HG03565 (cell line): ENCODE measurements around the gene SPATA31E1.
"Not testable (repeated sequence)": the region's sequence is repeated elsewhere in the genome, so short reads cannot be mapped to it uniquely, and the experiment has no call there.

Source experiments
- ATAC-seq: cut with Tn5 transposase; IDR thresholded peaks from one replicate; pipeline ENCODE4 v1.9.1; 2021; ENCODE audit warnings: mild to moderate bottlenecking, moderate library complexity; ENCODE audit not compliant: unreplicated experiment

Gene SPATA31E1

GRCh38 chr9:87882627-87883026, at the start of gene SPATA31E1:
TSS of gene SPATA31E1 (plus strand) at chr9:87882877. CDS start at chr9:87882892, 15 bp downstream.
- no peak for ATAC-seq

GRCh38 chr9:87834357-87834756, 48.3 kb upstream of the SPATA31E1 start:
- no peak for ATAC-seq

GRCh38 chr9:87836536-87836935, 46.1 kb upstream of the SPATA31E1 start:
- ATAC-seq: no peak

GRCh38 chr9:87836951-87837705, 45.5 kb upstream of the SPATA31E1 start:
- ATAC-seq: no peak

- no peak for ATAC-seq
Observed at GRCh38 chr9:87840134-87840533, 42.5 kb upstream of the SPATA31E1 start.

- no peak for ATAC-seq
Observed at GRCh38 chr9:87842878-87843585, 39.6 kb upstream of the SPATA31E1 start.

- ATAC-seq: no peak
Observed at GRCh38 chr9:87844506-87844905, 38.2 kb upstream of the SPATA31E1 start.

GRCh38 chr9:87847817-87848216, 34.9 kb upstream of the SPATA31E1 start:
- not testable (repeated sequence) for ATAC-seq

GRCh38 chr9:87849144-87849758, 33.4 kb upstream of the SPATA31E1 start:
- no peak for ATAC-seq

GRCh38 chr9:87850391-87850790, 32.3 kb upstream of the SPATA31E1 start:
- no peak for ATAC-seq

GRCh38 chr9:87851186-87851585, 31.5 kb upstream of the SPATA31E1 start:
- not testable (repeated sequence) for ATAC-seq

- no peak for ATAC-seq
Observed at GRCh38 chr9:87853302-87853701, 29.4 kb upstream of the SPATA31E1 start.

GRCh38 chr9:87853876-87854579, 28.6 kb upstream of the SPATA31E1 start:
- ATAC-seq: no peak

- ATAC-seq: no peak
Observed at GRCh38 chr9:87854580-87854955, 28.1 kb upstream of the SPATA31E1 start.

GRCh38 chr9:87855061-87855460, 27.6 kb upstream of the SPATA31E1 start:
- no peak for ATAC-seq

- ATAC-seq: no peak
Observed at GRCh38 chr9:87857141-87857947, 25.3 kb upstream of the SPATA31E1 start.

GRCh38 chr9:87857948-87858335, 24.7 kb upstream of the SPATA31E1 start:
- ATAC-seq: no peak

- ATAC-seq: no peak
Observed at GRCh38 chr9:87859137-87859536, 23.5 kb upstream of the SPATA31E1 start.

GRCh38 chr9:87859786-87860185, 22.9 kb upstream of the SPATA31E1 start:
- ATAC-seq: no peak

GRCh38 chr9:87861332-87861731, 21.3 kb upstream of the SPATA31E1 start:
- no peak for ATAC-seq
